ENCODE data around the gene TOR4A.

GRCh38 chr9:137313326-137313936 lies 35.9 kb downstream of the TOR4A start:
- TF ChIP-seq CTCF (IDR thresholded peaks at IDR 0.05; ENCODE audit: low read depth, low read length), result no peak
- TF ChIP-seq POLR2A (IDR thresholded peaks at IDR 0.05; ENCODE audit: extremely low read depth, insufficient read length), result no peak
- no peak for TF ChIP-seq MAX (IDR thresholded peaks at IDR 0.05; ENCODE audit: low read depth, low read length)
